HG02981 (cell line): Measurements from ENCODE around the gene ZNF333.
"Not testable (repeated sequence)": the region's sequence is repeated elsewhere in the genome, so short reads cannot be mapped to it uniquely, and the experiment has no call there.

Experiments
- ATAC-seq: cut with Tn5 transposase; IDR thresholded peaks from one replicate; pipeline ENCODE4 v1.9.1; 2021; ENCODE audit warnings: mild to moderate bottlenecking, moderate library complexity; ENCODE audit not compliant: unreplicated experiment

Gene ZNF333

GRCh38 chr19:14695471-14695870 lies 5.6 kb downstream of the ZNF333 start:
- ATAC-seq = no peak

- no peak for ATAC-seq
Observed at GRCh38 chr19:14699641-14700040, 9.8 kb downstream of the ZNF333 start.

DNA sequence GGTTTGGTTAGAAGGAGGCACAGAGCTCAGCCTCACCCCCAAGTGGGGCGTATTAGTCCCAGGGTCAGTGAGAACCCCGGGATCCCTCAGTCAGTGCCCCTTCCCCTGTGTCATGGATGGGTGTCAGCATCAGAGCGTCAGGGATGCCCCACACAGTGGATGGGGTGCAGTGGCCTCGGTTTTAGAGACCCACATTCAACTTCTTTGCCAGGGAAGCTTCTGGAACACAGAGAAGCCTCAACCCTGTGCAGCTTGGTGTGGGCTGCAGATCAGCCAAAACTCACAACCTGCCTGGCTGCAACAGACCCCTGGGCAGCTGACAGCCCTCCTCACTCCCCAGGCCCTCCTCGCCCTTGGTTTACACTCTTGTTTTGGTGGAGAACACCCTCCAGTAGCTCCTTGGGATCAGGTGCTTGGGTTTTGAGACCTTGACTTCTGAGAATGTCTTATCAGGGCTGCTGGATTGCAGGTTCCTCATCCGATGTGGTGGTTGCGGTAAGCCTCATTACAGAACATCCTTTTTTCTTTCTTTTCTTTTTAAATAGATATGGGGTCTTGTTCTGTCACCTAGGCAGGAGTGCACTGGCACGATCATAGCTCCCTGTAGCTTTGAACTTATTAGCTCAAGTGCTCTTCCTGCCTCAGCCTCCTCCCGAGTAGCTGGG lies 11.0 kb downstream of the ZNF333 start:
- ATAC-seq = no peak

DNA sequence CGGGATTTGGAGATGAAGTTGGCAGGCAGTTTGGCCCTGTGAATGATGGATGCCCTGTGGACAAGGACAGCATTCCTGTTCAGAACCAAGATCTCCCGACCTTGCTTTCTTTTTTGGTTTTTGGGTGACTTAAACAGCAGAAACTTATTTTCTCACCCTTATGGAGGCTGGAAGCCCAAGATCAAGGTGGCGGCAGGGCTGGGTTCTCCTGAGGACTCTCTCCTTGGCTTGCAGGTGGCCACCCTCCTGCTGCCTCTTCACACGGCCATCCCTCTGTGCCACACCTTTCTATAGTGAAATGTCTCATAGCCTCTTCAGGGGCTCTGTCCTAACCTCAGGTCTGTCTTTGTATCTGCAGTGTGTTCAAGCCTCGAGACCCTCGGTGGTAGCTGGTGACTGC lies 14.0 kb downstream of the ZNF333 start:
- no peak for ATAC-seq

- no peak for ATAC-seq
Observed at GRCh38 chr19:14704450-14704849, 14.6 kb downstream of the ZNF333 start.

DNA sequence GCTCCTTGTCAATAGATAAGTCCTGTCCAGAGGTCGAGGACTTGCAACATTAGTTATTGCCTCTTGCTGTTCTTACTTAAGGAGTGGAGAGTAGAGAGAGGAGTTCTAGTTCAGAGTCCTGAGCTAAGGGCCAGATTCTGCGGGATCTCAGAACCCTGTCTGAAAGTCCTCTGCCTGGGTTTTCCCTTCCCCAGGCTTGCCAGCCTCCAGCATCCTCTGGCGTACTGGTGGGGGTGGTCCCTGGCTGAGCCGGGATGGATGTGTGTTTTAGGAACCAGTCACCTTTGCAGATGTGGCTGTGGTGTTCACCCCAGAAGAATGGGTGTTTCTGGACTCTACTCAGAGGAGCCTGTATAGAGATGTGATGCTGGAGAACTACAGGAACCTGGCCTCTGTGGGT lies 26.0 kb downstream of the ZNF333 start:
- ATAC-seq = no peak

DNA sequence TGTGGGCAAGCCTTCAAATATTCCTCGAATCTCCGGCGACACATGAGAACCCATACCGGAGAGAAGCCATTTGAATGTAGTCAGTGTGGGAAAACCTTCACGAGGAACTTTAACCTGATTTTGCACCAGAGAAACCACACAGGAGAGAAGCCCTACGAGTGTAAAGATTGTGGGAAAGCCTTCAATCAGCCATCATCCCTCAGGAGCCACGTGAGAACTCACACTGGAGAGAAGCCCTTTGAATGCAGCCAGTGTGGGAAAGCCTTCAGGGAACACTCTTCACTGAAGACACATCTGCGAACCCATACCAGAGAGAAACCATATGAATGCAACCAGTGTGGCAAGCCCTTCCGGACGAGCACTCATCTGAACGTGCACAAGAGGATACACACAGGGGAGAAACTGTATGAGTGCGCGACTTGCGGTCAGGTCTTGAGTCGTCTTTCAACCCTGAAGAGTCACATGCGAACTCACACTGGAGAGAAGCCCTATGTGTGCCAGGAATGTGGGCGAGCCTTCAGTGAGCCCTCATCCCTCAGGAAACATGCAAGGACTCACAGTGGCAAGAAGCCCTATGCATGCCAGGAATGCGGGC lies 28.8 kb downstream of the ZNF333 start:
- no peak for ATAC-seq

DNA sequence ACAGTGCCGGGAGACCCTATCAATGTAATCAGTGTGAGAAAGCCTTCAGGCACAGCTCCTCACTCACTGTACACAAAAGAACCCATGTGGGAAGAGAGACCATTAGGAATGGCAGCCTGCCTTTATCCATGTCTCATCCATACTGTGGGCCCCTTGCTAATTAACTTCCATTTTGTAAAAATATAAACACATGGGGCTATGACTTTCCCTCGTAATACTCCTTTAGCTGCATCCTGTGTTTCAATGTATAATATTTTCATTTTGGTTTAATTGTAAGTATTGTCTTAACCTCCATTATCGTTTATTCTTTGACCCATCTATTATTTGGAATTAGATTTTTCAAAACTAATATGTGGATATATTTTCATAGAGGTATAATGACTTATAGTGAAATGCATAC lies 29.3 kb downstream of the ZNF333 start:
- ATAC-seq = no peak

GRCh38 chr19:14722127-14722526 lies 32.3 kb downstream of the ZNF333 start:
- ATAC-seq = no peak

DNA sequence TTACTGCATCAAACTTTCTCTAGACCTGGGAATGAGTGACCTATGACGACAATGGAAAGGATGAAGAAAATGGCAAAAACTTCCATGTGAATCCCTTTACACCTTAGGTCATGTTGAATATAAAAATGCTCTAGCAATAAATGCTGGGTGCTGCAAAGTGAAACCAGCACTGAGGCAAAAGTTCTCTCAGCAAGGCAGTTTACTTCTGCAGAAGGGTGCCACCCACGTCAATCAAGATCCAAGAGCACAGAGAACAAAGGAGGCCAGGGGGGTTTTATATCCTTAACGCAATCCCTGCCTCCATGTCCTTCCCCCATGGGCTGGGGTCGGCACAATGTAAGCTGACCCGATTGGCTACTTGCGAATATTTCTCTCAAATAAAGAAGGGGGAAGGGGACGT lies 38.7 kb downstream of the ZNF333 start:
- ATAC-seq = no peak

- ATAC-seq = no peak
Observed at GRCh38 chr19:14731200-14731599, 41.4 kb downstream of the ZNF333 start.

GRCh38 chr19:14732510-14732909 lies 42.7 kb downstream of the ZNF333 start:
- no peak for ATAC-seq

GRCh38 chr19:14733574-14733973 lies 43.7 kb downstream of the ZNF333 start:
- no peak for ATAC-seq

DNA sequence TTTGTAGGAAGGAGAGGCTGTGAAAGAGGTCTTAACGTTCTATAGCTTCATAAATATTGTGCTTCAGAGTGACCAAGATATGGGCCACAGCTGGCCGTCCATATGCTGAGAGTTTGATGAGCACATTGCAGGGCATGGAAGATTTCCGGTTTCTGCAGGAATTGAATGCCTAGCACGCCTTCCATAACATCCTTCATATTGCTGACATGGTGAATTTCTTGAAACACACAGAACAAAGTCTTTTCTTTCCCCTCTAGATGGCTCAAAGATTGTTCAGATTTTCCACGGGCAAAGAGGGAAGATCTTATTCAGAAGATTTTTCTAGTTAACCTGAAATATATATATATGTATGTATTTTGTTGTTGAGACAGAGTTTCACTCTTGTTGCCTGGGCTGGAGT lies 46.1 kb downstream of the ZNF333 start:
- ATAC-seq = no peak

DNA sequence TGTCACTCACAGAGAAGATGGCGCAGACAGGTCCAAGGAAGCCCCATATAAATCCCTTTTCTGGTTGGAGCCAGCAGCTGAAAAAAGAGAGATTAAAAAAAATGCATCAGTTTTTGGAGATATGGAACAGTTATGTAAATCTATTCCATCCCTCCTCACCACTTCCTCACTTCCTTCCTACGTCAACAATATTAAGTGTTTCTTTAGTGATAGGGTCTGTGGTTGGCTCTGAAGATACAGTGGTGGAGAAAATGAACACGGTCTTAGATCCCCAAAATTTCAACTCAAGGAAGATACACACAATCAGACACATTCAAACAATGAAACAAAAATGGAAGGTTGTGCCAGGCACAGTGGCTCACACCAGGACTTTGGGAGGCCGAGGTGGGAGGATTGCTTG lies 57.0 kb downstream of the ZNF333 start:
- ATAC-seq = no peak

- no peak for ATAC-seq
Observed at GRCh38 chr19:14748601-14749000, 58.8 kb downstream of the ZNF333 start.

DNA sequence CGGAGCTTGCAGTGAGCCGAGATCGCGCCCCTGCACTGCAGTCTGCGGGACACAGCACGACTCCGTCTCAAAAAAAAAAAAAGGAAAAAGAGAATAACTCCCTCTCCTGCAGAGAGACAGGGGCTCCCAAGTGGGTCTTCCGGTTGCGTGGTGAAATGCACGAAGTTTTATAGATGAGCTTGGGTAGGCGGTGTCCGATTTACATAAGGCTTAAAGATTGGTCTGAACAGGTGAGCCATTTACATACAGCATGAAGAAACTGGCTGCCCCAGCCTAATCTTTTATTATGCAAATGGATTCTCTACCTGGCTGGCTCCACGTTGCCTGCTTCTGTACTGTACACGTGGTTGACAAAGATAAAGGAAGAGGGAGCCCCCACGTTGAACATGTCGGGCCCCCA lies 69.0 kb downstream of the ZNF333 start:
- no peak for ATAC-seq

DNA sequence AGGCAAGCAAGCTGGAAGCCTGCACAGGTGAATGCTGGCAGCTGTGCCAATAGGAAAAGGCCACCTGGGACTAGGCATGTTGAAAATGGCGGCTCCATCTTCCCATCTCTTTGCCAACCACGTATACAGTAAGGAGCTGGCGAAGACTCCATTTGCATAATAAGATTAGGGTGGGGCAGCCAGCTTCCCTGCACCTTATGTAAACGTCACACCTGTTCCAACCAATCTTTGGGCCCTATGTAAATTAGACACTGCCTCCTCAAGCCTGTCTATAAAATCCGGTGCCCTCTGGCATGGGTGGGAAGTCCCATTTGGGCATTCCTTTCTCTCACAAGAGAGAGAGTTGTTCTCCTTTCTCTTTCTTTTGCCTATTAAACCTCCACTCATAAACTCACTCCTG lies 71.8 kb downstream of the ZNF333 start:
- no peak for ATAC-seq

DNA sequence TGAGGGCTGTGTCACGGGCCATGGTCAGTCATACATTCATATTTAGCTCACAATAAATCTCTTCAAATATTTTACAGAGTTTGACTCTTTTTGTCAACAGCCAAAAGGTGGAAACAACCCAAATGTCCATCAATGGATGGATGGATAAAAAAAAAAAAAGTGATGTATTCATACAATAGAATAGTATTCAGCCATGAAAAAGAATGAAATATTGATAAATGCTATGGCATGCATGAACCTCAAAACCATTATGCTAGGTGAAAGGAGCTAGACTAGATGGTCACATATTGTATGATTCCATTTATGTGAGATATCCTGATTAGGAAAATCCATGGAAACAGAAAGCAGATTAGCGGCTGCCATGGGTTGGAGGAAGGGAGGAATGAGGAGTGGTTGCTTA lies 72.3 kb downstream of the ZNF333 start:
- no peak for ATAC-seq

DNA sequence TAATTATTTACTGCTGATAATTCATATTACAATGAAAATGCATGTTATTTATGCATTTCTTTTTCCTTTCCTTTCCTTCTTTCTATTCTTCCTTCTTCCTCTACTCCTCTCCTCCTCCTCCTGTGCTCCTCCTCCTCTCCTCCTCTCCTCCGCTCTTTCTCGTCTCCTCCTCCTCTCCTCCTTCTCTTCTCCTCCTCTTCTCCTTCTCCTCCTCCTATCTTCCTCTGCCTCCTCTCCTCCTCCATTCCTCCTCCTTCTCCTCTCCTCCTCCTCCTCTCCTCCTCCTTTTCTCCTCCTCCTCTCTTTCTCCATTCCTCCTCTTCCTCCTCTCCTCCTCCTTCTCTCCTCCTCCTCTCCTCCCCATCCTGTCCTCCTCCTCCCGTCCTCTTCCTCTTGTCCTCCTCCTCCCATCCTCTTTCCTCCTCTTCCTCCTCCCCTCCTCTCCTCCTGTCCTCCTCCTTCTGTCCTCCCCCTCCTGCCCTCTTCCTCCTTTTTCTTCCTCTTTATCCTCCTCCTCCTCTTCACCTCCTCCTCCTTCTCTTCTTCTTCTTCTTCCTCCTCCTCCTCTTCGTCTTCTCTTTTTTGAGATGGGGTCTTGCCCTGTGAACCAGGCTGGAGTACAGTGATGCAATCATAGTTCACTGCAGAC lies 73.8 kb downstream of the ZNF333 start:
- ATAC-seq = no peak

DNA sequence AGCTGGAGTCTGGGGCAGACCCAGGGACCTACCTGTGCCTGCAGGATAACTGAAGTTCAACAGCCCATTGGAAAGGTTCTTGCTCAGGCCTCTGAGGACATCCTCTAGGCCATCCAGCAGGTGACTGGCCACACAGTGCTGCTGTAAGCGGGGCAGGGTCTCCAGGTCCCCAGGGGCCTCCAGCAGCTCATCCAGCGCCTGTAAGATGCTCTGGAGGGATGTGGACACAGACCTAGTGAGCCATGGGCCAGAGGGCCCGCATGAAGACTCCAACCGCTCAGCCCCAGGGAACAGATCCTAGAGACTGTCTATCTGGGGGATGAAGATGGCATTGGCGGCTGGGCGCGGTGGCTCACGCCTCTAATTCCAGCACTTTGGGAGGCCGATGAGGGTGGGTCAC lies 74.6 kb downstream of the ZNF333 start:
- ATAC-seq = no peak

- ATAC-seq = not testable (repeated sequence)
Observed at GRCh38 chr19:14765403-14765802, 75.6 kb downstream of the ZNF333 start.

GRCh38 chr19:14765841-14766240 lies 76.0 kb downstream of the ZNF333 start:
- not testable (repeated sequence) for ATAC-seq
